HG03460 (cell line): ENCODE measurements around the gene TNFRSF4.

ENCODE experiments used
- ATAC-seq: cut with Tn5 transposase; IDR thresholded peaks from one replicate; pipeline ENCODE4 v1.9.1; 2021; ENCODE audit not compliant: unreplicated experiment

TNFRSF4 gene

GRCh38 chr1:1245817-1246576, 32.0 kb upstream of the TNFRSF4 start:
- no peak for ATAC-seq

DNA sequence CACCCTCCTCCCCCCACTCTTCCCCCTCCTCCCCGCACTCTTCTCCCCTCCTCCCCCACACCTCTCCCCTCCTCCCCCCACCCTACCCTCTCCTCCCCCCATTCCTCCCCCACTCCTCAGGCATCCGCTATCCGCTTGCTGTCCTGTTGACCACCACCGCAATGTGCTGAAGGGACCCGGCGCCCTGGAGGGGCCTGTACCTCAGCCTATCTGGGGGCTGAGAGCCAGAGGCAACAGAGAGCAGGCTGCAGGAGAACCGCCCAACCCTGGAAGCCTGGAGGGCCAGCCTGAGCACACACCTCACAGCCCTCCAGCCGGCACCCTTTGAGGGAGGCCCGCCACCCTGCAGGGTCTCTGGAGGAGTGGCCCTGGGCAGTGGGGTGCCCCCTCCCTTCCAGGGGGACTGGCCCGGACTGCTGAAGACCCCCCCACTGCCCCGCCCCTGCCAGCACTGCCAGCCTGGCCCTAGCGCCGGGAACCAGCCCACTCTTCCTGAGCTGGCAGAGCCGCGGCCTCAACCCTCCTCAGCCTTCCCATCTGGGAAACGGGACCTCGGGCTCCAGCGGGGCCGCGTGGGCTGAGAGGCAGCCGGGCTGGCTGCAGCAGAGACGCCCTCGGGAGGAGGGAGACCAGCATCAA, 31.3 kb upstream of the TNFRSF4 start:
- no peak for ATAC-seq

DNA sequence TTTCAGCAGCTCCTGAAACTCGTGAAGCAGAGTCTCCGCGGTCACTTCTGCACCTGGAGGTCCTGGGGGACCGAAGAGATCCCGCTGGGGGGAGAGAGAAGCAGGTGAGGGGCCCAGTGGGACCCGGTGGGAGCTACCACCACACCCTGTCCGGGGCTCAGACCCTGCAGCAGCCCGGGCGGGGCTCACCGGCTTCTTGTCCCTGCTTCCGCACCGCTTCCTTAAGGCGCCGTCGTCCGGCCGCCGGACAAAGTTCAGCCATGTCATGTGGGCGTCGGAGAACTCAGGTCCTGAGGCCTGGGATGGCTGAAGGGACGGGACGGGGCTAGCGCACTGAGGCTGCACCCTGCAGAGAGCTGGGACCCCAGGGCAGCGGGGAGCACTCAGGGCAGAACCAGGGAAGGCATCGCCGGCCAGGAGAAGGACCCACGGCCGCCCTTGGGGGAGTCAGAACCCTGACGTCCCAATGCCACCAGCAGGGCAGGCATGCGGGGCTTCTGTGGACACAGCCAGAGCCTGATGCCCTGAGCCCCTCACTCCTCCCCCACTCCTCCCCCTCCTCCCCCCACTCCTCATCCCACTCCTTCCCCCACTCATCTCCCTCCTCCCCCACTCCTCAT, 30.3 kb upstream of the TNFRSF4 start:
- no peak for ATAC-seq

- ATAC-seq = no peak
These were observed 29.8 kb upstream of the TNFRSF4 start for GRCh38 chr1:1243807-1244191.

DNA sequence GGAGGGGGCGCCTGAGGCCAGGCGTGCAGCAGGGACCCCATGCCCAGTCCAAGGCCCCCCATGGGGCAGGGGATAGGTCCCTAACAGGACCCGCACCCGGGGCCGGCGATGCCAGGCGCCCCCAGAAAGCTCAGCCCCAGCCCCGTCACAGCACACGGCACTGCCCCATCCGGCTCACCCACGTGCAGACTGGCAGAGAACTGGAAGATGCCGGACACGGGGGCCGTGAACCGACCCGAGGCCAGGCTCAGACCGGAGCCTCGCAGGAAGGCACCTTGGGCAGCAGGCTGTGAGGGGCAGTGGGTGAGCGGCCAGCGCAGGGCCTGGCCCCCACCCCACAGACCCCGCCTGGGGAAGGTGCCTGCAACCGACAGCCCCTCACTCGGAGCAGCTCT, 29.3 kb upstream of the TNFRSF4 start:
- ATAC-seq = no peak

DNA sequence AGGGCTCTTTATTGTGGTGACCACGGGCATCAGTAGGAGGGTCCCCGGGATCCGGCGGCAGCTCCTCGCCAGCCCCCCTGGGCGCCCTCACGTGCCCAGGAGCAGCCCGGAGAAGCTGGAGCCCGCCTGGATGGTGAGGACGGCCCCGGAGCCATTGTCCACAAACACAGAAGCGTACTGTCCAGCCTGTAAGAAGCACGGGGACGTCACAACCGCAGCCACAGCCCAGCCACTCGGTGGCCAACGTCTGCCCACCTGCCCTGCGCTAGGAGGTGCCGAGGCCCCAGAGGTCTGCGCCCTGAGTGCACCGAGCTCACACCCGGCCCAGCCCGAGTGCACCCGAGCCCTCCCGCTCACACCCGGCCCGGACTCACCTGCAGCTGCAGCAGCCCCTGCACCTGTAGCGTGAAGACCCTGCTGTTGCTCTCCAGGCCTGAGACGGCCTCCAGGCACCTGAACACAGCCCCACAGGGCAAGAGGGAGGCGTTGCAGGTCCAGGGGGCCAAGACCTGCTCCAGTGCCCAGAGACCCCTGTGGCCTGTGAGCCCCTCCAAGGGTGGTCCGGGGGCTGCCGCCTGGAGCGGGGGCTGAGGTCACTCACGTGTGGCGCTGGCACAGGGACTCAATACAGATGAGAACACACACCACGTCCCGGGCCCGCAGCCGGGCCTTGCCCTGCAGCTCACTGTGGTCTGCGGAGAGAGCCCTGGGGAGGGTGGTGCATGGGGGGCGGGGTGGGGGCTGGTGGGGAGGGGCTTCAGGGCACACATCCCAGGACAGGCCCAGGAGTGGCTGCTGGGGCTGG, 28.7 kb upstream of the TNFRSF4 start:
- no peak for ATAC-seq

DNA sequence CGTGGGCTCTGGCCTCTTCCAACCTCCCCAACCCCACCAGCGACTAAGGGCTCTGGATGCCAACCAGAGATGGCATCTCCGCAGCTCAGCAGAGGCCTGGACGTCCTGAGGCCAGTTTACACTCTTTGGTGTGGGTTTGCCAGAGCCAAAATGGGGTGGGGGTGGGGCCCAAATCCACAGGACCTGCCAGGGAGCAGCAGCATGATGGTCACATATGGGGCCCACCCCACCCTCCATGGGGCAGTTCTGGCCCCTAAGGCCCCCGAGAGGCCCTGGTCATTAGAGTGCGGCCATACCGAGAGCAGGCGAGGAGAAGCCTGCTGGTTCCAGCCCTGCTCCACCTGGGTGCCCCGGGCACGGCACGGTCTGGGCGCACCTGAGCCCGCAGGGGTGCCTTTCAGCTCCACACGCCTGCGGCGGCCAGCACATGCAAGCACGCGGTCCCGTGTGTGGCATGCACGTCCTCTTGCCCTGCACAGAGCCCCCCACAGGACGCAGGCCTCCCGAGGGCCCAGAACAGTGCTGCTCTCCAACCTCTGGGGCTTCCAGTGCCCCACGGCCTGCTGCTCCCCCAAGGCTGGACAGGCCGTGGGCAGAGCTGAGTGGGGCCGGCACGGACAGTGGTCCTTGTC, 27.8 kb upstream of the TNFRSF4 start:
- no peak for ATAC-seq

DNA sequence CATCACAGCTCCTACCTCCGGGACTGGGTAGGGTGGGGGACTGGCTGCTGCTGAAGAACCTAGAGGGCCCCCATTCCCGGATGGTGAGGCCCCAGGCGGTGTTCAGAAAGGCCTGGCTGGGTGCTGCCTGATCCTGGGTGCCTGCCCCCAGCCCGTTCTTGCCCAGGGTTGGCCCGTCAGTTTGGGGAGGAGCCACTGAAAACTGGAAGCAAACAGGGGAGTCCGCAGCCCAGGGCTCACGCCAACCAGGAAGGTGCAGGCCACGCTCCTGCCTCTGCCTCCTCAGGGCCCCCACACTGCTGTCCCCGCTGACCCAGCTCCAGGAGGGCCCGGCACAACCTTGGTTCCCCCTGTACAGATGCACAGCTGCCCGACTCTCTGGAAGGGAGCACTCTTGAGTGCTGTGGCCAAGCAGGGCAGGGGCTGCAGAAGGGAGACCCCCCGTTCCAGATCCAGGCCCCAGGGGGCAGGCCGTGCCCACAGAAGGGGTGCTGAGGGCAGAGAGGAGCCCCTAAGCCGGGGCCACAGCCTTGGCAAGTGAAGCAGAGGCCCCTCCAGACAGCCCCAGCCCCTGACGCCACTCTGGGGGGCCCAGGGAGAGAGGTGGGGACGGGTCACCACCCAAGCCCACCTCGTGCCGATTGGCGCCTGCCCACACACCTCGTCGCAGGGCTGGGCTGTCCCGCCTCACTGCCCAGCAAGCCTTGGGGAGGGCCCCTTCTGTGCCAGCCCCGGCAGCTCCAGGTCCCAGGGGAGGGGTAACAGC, 27.1 kb upstream of the TNFRSF4 start:
- ATAC-seq = no peak

DNA sequence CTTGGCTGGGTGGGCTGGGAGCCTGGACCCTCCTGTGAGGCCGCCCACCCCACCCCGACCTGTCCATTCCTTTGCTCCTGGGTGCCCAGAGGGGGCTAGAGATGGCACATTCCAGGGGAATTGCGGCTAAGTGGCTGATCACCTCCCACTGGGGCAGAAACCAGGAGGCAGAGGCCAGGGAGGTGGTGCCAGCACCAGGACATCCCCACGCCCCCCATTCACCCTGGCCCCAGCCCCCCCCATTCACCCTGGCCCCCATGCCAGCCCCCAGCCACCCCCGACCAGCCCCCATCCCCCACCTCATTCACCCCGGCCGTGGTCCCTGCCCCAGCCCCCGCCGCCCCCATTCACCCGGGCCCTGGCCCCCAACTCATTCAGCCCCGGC, 26.4 kb upstream of the TNFRSF4 start:
- no peak for ATAC-seq

GRCh38 chr1:1239614-1240347, 25.8 kb upstream of the TNFRSF4 start:
- ATAC-seq = no peak

DNA sequence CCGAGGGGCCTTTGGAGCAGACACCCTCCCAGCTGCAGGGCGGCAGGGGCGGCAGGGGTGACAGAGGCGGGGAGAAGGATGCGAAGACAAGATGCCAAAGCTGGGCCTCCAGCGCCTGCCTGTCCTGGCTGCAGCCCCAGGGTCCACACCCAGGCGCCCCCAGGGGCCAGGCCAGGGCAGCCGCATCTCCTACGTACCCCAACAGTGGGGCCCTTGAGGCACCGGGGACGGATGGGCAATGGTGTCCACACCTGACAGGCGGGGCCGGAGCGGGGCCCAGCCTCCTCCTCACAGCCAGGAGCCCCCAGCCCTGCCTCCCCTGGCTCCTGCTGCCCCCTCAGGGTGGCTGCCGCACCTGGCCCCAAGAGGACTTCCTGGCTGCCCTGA, 25.3 kb upstream of the TNFRSF4 start:
- ATAC-seq = no peak

DNA sequence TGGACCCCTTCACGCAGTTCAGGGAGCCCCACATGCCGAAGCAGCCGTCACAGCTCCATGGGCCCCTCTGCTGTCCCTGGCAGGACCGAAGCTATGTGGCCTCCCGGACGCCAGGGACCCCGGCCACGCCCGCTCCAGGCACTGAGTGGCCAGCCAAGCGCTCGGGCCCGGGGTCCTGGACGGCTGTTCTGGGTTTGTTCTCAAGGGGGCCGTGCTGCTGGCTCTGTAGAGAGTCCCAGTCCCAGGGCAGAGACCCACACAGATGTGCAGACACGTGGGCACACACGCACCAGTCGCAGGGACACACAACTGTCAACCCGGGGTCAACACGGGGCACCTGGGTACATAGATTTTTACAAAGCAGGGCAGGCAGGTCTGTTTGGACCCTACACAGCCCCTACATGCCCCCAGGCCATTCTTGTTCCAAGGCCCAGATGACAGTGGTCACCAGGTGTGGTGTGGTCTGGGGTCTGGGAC, 24.8 kb upstream of the TNFRSF4 start:
- no peak for ATAC-seq

- ATAC-seq = no peak
These were observed 24.1 kb upstream of the TNFRSF4 start for GRCh38 chr1:1237874-1238701.

GRCh38 chr1:1236945-1237873, 23.3 kb upstream of the TNFRSF4 start:
- no peak for ATAC-seq

DNA sequence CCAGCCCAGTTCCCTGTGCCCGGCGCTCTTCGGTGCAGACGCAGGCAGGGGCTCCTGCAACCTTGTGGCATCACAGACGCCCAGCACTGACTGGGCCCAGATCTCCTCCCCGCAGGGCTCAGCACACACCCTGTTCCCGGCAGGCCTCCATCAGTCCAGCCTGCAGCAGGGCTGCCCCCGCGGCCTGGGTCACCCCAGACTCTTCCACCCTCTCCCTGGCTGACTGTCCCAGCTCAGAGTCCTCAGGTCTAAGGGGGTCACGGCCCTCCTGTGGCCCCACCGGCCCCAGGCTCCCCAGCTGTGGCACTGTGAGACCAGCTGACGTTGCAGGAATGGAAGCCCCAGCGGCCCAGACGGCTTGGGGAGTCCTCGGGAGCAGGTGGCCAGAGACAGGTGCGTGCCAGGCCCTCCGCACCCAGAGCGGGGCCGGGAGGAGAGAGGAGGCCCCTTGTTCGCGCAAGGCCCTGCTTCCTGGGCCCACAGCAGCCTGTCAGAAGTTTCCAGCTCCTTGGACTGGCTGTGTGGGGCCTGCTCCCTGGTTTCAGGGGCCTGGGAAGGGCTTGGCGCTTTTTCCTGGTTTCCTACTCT, 22.3 kb upstream of the TNFRSF4 start:
- no peak for ATAC-seq

DNA sequence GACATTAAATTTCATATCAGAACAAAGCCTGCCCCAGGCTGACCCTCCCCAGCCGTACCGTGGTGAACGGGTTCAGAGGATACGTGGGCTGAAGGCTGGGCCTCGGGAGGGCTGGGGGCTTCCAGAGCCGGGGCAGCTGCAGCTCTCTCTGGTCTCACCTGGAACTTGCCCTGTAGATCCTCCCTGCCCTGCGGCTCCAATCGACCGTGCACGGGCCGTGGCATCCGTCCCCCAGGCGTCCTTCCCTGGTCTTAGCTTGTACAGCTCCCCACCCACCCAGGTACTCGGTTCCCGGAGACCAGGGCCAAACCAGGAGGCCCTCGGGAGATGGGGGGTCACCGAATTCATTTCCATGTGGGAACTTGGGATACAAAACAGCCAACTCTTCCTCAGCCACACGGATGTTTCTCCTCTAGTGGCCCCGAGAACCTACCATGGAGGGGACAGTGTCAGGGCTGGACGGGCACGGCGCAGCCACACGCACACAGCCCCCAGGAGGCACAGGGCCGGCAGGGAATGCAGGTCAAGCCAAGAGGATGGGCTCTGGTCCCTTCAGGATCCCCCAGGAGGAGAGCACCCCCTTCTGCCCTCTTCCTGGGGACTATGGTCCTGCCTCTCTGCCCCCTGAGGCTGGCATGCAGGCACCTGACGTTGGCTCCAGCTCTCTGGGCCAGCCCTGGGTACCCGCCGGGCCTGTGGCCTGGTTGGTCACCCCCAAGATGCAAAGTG, 21.2 kb upstream of the TNFRSF4 start:
- ATAC-seq = no peak
